Esophagus mucosa (tissue), 1 donor: ENCODE measurements around the gene NECAP2. TPM values are rescaled to one million over a fixed set of nuclear protein-coding genes. Genes with fewer than 3 reads are reported as not detected.
"Not testable (repeated sequence)": the region's sequence is repeated elsewhere in the genome, so short reads cannot be mapped to it uniquely, and the experiment has no call there.

Experiments used
- ATAC-seq: fragments of 200-7000 bp; cut with Tn5 transposase; one replicate; pipeline ENCODE4 v1.9.1; 2020
- total RNA-seq: library from RNA; stranded (reverse); gene quantifications from one replicate; pipeline ENCODE4 v1.2.4, GENCODE V29; 2023
- donor health status: DM: yes; HTN: yes; CAD: no.

Gene NECAP2
- total RNA-seq, 1 donor from 2014 or later, result 38.1 TPM

DNA sequence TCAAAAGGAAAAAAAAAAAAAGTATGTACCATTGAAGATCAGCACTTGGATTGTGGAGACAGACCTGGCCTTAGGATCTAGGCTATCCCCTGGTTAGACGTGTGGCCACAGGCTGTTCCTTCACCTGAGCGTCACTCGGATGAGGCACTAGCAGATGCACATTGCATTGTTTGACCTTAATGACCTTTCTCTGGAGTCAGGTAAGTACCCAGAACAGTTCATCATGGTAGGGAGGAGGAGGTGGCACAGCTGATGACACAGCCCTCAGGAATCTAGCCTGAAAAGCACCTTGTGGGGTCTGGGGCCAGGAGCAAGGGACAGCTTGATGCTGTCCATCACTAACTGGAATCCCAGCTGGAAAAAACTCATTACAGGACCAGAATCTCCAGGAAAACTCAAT is 21.2 kb downstream of the NECAP2 start:
- ATAC-seq, result no peak

- no peak for ATAC-seq
These were observed 22.3 kb downstream of the NECAP2 start for GRCh38 chr1:16462773-16463330.

- no peak for ATAC-seq
These were observed 24.5 kb downstream of the NECAP2 start for GRCh38 chr1:16464917-16465625.

DNA sequence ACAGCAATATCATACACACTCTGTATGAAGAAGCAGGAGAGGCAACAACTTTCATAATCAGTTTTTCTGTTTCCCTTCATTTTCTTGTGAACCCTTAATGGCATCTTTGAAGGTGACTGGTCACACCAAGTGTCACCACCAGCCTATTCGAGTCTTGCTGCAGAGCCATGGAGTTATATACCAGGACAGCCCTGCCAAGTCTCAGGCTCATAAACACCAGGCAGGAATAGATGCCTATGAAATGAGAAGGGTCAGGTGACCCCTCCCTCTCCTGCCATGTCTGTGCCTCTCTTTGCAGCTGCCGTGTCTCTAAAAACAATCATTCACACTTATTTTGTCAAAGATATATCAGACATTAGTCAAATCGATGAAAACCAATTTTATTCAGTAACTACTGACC is 28.0 kb downstream of the NECAP2 start:
- no peak for ATAC-seq

DNA sequence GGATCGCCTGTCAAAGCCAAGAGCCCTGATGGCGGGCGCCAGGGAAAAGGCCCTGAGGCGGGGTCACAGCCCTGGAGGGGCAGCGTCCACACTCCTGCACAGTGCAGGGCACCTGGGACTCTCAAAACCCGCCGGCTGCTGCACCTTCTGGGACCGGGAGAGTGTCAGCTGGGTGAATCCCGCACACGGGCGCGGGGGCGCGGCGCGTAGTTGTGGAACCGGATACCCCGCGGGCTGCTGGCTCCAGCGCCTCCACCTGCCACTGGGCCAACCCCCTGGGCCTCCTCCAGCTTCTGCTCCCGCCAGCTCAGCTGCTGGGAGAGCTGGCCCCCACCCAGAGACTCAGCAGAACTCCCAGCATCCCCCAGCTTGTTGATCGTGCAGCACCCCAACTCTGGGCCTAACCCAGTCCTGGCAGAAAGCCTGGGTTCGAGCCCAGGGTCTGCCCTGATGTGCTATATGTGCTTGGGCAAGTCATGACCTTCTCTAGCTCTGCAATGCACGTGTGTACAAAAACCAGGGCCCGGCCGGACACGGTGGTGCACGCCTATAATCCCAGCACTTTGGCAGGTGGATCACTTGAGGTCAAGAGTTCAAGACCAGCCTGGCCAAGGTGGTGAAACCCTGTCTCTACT is 33.8 kb downstream of the NECAP2 start:
- no peak for ATAC-seq

DNA sequence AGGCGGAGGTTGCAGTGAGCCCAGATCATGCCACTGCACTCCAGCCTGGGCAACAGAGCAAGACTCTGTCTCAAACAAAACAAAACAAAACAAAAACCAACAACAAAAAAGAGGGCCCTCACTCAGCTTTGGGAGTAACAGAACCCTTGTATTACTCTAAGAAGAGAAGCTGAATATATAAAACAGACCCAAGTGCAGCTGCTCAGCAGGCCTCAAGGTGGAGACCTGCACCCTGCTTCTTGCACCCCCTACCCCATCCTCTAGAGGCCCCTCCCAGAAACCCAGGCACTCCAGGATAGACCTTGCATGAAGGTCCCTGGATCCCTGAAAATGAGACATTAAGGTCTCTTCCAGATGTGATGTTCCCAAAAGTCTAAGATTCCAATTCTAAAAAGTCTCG is 34.4 kb downstream of the NECAP2 start:
- not testable (repeated sequence) for ATAC-seq

DNA sequence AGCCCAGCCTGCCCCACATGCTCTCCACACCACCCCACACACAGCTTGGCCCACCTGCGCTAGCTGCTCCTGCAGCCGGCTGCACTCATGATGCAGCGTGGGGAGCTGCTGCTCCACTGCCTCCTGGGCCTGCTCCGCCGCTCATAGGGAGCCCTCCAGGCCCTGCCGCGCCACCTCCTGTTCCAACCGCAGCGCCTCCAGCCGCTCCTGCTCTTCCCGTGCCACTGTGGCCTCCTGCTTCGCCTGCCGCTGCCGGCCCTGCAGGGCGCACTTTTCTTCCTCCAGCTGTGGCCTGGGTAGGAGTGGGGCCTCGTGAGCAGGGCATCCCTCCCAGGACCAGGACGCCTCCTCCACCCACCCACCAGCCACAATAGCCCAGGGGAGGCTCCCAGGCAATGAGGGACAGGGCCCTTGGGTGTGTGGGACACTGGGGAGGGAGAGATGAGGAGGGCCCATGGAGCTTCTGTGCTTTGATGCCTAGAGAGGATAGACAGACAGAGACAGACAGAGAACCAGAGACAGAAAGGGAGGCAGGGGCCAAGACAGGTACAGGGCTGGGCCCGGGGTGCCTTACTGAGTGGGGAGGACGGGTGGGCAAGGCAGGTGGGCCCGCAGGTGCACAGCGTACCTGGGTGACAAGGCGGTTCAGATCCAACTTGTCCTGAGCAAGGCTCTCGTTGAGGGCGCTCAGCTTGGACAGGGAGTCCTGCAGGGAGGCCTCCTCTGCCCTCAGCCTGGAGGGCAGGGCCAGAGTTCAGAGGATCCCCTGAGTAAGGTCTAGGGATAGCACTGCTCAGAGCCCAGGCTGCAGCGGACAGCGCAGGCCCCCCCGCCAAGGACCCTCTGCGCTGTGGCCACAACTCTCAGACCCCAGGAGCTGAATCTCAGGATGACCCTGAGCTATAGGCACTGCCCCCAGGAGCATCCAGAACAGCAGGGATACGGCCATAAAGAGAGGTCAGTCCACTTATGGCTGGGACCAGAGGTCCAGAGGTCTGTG is 35.5 kb downstream of the NECAP2 start:
- ATAC-seq, result peak; percentile 47

- no peak for ATAC-seq
These were observed 37.6 kb downstream of the NECAP2 start for GRCh38 chr1:16478091-16478490.

DNA sequence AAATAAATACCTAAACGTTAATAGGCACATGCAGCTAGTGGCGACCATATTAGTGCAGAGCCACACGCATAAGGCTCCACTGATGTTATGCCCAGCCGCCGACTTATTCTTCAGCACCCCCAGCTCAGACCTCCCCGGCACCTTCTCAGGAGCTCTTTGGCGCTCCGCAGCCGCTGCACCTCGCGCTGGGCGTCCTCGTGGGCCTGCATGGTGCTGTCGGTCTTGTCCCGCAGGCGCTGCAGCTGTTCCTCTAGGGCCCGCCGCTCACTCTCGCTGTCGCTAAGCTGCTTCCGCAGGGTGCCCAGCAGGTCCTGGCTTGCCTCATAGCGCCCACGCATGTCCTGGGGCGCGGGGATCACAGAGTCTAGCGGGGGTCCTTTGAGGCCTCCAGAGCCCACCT is 42.6 kb downstream of the NECAP2 start:
- not testable (repeated sequence) for ATAC-seq

GRCh38 chr1:16483639-16484500 is 43.3 kb downstream of the NECAP2 start:
- peak; percentile 10 for ATAC-seq

- no peak for ATAC-seq
These were observed 43.9 kb downstream of the NECAP2 start for GRCh38 chr1:16484501-16484835.

DNA sequence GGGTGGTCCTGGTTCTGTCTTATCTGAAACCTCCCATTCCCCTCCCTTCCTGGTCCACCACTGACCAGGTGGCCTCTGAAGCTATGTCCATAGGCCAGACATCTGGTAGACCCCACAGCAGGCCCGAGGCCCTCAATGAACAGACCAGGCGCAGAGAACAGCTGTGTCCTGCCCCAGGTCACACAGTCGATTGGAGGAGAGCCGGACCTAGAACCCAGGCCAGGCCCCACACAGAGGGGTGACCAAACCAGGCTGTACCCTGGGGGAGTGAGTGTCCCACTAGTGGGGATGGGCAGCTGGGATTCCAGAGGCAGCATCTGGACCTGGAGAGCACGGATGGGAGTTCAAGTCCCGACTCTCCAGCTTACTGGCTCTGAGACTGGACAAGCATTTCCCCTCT is 44.4 kb downstream of the NECAP2 start:
- peak; percentile 43 for ATAC-seq

DNA sequence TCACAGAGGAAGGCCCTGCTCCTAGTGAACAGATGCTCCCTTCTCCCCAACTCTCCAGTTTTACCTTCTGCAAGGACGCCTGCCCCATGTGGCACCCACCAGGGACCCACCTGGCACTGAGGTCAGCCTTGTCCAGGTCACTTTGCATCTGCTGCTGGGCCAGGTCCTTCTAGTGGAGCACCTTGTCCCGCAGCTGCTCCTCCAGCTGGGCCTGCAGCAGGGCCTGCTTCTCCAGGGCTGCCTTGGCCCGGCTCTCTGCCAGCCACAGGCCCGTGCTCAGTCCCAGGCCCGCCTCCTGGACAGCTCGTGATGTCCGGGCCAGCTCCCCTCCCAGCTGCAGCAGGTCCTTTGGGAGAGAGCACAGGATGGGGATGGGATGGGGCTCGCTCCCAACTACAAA is 45.8 kb downstream of the NECAP2 start:
- not testable (repeated sequence) for ATAC-seq

DNA sequence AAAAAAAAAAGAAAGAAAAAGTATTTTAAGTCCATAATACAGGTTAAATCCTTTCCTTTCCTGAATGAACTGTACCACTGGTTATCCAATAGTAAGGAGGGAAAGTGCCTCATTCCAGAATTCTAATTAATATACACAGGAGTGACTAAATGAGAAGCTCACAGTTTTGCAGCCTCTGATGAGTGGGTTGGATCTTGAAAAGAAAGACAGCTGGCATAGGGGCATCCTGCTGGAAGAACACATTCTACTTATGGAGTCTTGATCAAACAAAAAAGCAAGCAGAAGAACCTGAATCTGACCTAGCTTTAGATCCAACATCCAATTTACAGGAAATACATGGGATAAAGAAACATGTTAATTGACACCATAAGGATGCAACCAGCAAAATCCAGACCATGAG is 46.5 kb downstream of the NECAP2 start:
- not testable (repeated sequence) for ATAC-seq

GRCh38 chr1:16489195-16489880 is 48.8 kb downstream of the NECAP2 start:
- ATAC-seq, result not testable (repeated sequence)

DNA sequence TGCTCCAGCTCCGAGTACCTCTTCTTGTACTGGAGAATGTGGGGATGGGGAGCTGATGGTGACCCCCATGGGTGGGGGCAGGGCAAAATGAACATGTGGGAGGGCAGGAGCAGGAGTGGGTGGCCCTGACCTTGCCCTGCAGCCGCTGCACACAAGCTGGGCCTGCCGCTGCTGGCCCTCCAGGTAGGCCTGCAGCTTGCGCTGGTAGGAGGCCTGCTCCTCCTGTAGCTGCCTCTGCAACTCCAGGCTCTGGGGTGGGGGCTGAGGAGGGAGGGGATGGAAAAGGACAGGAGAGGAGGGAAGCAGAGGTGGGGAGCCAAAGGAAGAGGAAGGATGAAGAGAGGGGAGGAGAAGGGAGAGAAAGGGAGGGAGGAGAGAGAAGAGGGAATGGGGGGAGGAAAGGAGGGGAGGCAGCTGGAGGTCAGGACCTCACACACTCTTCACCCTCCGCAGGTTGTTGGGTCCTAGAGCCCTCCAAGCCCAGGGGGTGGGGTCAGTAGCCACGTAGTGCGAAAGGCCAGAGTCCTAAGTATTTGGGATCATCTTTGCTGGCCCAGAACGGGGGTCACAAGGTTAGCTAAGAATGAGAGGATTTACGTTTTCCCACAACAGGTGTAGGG is 50.6 kb downstream of the NECAP2 start:
- ATAC-seq, result no peak

- ATAC-seq, result not testable (repeated sequence)
These were observed 52.4 kb downstream of the NECAP2 start for GRCh38 chr1:16492937-16493336.

GRCh38 chr1:16493731-16494130 is 53.2 kb downstream of the NECAP2 start:
- ATAC-seq, result not testable (repeated sequence)

GRCh38 chr1:16497474-16497904 is 57.0 kb downstream of the NECAP2 start:
- ATAC-seq, result not testable (repeated sequence)

GRCh38 chr1:16498047-16498446 is 57.5 kb downstream of the NECAP2 start:
- not testable (repeated sequence) for ATAC-seq
